Liver (tissue), 2 donors: Measurements from ENCODE around the gene EIF2A.

Source experiments
- GABPA ChIP-seq, 2 donors: IDR thresholded peaks in 1 of 2; conservative IDR thresholded peaks in 1 of 2; 2 replicates each; pipeline ENCODE4 v1.6.1; 2016; ENCODE audit warnings: antibody characterized with exemption in 2 of 2, mild to moderate bottlenecking in 1 of 2, moderate library complexity in 1 of 2
- JUND ChIP-seq, 2 donors: IDR thresholded peaks; 2 replicates each; pipeline ENCODE4 v1.6.1; 2016; ENCODE audit warnings: antibody characterized with exemption in 2 of 2
- donor health status: healthy.

DNA sequence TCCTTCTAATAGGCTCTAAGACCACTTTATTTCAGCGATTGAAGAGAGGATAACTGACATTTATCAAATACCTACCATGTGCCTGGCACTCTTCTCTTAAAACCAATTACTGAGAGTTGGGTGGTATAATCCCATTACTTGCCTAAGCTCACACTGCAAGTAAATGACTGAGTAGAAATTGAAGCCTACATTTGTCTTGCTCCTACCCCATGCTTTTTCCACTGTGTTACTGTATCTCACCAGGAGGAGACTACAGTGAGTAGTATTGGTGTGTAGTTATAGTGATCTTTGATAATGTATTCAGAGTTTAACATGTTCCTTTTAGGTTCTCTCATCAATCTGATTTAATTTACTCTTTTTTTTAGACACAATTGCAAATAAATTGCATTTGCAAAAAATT lies 20.7 kb downstream of the EIF2A start:
- TF ChIP-seq JUND (IDR thresholded peaks at IDR 0.05) (no peak), GABPA (IDR thresholded peaks at IDR 0.05 in 1 of 2, conservative IDR thresholded peaks at IDR 0.05 in 1 of 2) (no peak)
